Astrocyte of the spinal cord (primary cell): Measurements from ENCODE around the gene RASGRP4.

Experiments used
- DNase-seq: peaks from one replicate; pipeline ENCODE4 v3.0.0; 2011; ENCODE audit warnings: low read depth, low spot score
- H3K4me3 ChIP-seq: 2 replicates; pipeline ENCODE4 v1.5.1; 2011; ENCODE audit warnings: low read depth, mild to moderate bottlenecking, low read length, moderate library complexity
- in situ Hi-C: cut with HindIII; loops from 2 replicates; pipeline ENCODE4 v1.10.0; 2017; ENCODE audit warnings: low sequenced_read_pairs
- TF ChIP-seq, protein P1 (sequence below): IDR thresholded peaks from 2 replicates; pipeline ENCODE4 v1.5.1; 2012; ENCODE audit warnings: low read depth, mild to moderate bottlenecking, low read length, inconsistent platforms

RASGRP4 gene

GRCh38 chr19:38399537-38399936, 26.5 kb downstream of the RASGRP4 start:
- in situ Hi-C loops = no loop called here

GRCh38 chr19:38399081-38399480, 26.9 kb downstream of the RASGRP4 start:
- DNase-seq = no peak
- H3K4me3 ChIP-seq = no peak overlapping the region
- TF ChIP-seq, protein P1, sequence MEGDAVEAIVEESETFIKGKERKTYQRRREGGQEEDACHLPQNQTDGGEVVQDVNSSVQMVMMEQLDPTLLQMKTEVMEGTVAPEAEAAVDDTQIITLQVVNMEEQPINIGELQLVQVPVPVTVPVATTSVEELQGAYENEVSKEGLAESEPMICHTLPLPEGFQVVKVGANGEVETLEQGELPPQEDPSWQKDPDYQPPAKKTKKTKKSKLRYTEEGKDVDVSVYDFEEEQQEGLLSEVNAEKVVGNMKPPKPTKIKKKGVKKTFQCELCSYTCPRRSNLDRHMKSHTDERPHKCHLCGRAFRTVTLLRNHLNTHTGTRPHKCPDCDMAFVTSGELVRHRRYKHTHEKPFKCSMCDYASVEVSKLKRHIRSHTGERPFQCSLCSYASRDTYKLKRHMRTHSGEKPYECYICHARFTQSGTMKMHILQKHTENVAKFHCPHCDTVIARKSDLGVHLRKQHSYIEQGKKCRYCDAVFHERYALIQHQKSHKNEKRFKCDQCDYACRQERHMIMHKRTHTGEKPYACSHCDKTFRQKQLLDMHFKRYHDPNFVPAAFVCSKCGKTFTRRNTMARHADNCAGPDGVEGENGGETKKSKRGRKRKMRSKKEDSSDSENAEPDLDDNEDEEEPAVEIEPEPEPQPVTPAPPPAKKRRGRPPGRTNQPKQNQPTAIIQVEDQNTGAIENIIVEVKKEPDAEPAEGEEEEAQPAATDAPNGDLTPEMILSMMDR = no peak
- in situ Hi-C loops = no loop called here

More at GRCh38 chr19:38399537-38399936, 26.5 kb downstream of the RASGRP4 start:
- TF ChIP-seq, protein P1 = no peak
- DNase-seq = no peak
- H3K4me3 ChIP-seq = no peak overlapping the region

DNA sequence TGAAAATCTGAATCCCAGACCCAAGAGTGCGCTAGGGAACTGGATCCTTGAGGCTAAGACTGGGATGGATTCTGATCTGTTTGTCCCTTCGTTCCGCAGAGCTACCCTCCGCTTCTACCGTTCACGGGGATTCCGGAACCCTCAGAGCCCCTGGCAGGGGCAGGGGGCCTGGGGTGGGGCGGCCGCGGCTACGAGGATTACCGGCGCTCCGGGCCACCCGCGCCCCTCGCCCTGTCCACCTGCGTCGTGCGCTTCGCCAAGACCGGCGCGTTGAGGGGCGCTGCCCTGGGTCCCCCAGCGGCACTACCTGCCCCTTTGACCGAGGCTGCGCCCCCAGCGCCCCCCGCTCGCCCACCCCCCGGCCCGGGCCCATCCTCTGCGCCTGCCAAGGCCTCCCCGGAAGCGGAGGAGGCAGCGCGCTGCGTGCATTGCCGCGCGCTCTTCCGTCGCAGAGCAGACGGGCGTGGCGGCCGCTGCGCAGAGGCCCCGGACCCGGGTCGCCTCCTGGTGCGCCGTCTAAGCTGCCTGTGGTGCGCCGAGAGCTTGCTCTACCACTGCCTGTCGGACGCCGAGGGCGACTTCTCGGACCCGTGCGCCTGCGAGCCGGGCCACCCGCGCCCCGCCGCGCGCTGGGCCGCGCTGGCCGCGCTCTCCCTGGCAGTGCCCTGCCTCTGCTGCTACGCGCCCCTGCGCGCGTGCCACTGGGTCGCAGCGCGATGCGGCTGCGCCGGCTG, 30.5 kb downstream of the RASGRP4 start:
- no peak overlapping the region for H3K4me3 ChIP-seq
- DNase-seq = no peak
- TF ChIP-seq, protein P1 = no peak
- in situ Hi-C loops = no loop called here

GRCh38 chr19:38394488-38394887, 31.5 kb downstream of the RASGRP4 start:
- in situ Hi-C loops = no loop called here
- no peak overlapping the region for H3K4me3 ChIP-seq
- no peak for DNase-seq
- TF ChIP-seq, protein P1 = no peak

GRCh38 chr19:38392707-38393308, 33.2 kb downstream of the RASGRP4 start:
- no peak overlapping the region for H3K4me3 ChIP-seq
- in situ Hi-C loops = no loop called here
- TF ChIP-seq, protein P1 = no peak
- DNase-seq = peak; percentile 36

DNA sequence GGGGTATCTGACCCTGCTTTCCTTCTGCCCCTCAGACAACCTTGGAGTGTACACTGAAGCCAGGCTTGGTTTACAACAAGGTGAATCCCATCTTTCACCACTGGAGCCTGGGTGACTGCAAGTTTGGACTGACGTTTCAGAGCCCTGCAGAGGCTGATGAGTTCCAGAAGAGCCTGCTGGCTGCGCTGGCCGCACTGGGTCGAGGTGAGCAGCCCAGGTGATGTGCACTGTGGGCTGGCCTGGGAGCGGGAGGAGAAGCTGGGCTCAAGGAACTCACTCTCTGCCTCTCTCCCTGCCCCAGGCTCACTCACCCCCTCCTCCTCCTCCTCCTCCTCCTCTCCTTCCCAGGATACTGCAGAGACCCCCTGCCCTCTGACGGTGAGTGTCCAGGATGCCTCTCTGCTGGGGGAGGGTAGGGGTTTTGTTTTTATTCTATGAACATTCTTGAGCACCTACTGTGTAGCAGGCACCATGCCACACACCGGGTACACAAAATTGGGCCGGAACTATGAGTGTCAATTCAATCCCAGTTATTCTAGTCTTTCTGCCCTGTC, 34.0 kb downstream of the RASGRP4 start:
- no peak for DNase-seq
- TF ChIP-seq, protein P1 = no peak
- in situ Hi-C loops = no loop called here
- no peak overlapping the region for H3K4me3 ChIP-seq
